Kidney (tissue), 14 donors: ENCODE data around the gene KLF11. TPM values are rescaled to one million over a fixed set of nuclear protein-coding genes. Genes with fewer than 3 reads are reported as not detected.
A peak's percentile ranks its signal among the peaks of the same experiment; 100 is the strongest.

ENCODE experiments used
- DNase-seq, 5 donors: peaks; one replicate each; pipeline ENCODE4 v3.0.0-alpha.2; 2013 to 2020
- FAIRE-seq: peaks from 2 replicates; lab custom pipeline; 2012; peaks lifted over from hg19 to GRCh38; lab: Jason Lieb, UNC
- H3K27ac ChIP-seq, 2 donors: one replicate each; pipeline ENCODE4 v1.7.0; 2013; ENCODE audit warnings: low read depth in 2 of 2, low read length in 2 of 2, inconsistent platforms in 1 of 2
- H3K27me3 ChIP-seq: one replicate; pipeline ENCODE4 v1.7.1; 2013; ENCODE audit warnings: low read length, inconsistent platforms; ENCODE audit not compliant: control insufficient read depth, insufficient read depth
- H3K36me3 ChIP-seq, 3 donors: one replicate each; pipeline versions ENCODE4 v1.7.0 to v1.7.1; 2013; ENCODE audit warnings: low read length in 3 of 3, control low read depth in 1 of 3, inconsistent platforms in 1 of 3; ENCODE audit not compliant: insufficient read depth in 3 of 3, control insufficient read depth in 2 of 3
- H3K4me1 ChIP-seq, 3 donors: one replicate each; pipeline versions ENCODE4 v1.7.0 to v1.7.1; 2013; ENCODE audit warnings: low read length in 3 of 3, inconsistent platforms in 1 of 3, low read depth in 1 of 3; ENCODE audit not compliant: control insufficient read depth in 2 of 3, insufficient read depth in 2 of 3
- H3K4me3 ChIP-seq, 3 donors: one replicate each; pipeline versions ENCODE4 v1.7.0 to v1.8.1; 2013; ENCODE audit warnings: low read length in 3 of 3, control low read depth in 1 of 3, inconsistent platforms in 1 of 3
- H3K9ac ChIP-seq, 3 donors: one replicate each; pipeline versions ENCODE4 v1.7.0 to v1.7.1; 2013; ENCODE audit warnings: low read length in 3 of 3, control low read depth in 1 of 3, inconsistent platforms in 1 of 3
- H3K9me3 ChIP-seq, 3 donors: one replicate each; pipeline versions ENCODE4 v1.7.0 to v1.7.1; 2013; ENCODE audit warnings: low read length in 3 of 3, control low read depth in 1 of 3, inconsistent platforms in 1 of 3; ENCODE audit not compliant: control insufficient read depth in 2 of 3, insufficient read depth in 1 of 3
- intact Hi-C: fragments of 100-400 bp; cut with DNase I; formaldehyde crosslinking; loops from one replicate; pipeline ENCODE4 v1.11.1; 2022
- polyA plus RNA-seq: library from polyadenylated mRNA; stranded (reverse); fragments of 350-450 nt; fragmentation: Illumina TruSeq; extraction: RNeasy Lipid Tissue Mini Kit (QIAGEN cat#74804); gene quantifications from one replicate; pipeline ENCODE4 v1.2.3, GENCODE V29; 2014; ENCODE audit warnings: low read depth, low replicate concordance; ENCODE audit not compliant: insufficient read depth
- total RNA-seq: library from RNA; stranded (reverse); fragmentation: NEBNext Ultra II Directional; extraction: Animal tissue kit (Norgen Biotek cat#: 25700); gene quantifications from one replicate; pipeline ENCODE4 v1.2.1, GENCODE V29; 2021
- TF ChIP-seq, protein P1 (sequence below): IDR thresholded peaks from 3 replicates; pipeline ENCODE4 v1.5.1; 2012; ENCODE audit warnings: mild to moderate bottlenecking, moderate library complexity, borderline replicate concordance; ENCODE audit not compliant: insufficient read depth; ENCODE audit errors: extremely low read depth
- donor health status: control.
- donor health status: control.
- donor health status: control.
- donor health status: control.
- donor health status: control.
- donor health status: DM: yes; HTN: yes; CAD: no.
- donor health status: Normal renal cell carcinoma (clear cell type).

Gene KLF11
- total and polyA plus RNA-seq, 2 donors from 2014 or later: 9.4 to 34.0 TPM

DNA sequence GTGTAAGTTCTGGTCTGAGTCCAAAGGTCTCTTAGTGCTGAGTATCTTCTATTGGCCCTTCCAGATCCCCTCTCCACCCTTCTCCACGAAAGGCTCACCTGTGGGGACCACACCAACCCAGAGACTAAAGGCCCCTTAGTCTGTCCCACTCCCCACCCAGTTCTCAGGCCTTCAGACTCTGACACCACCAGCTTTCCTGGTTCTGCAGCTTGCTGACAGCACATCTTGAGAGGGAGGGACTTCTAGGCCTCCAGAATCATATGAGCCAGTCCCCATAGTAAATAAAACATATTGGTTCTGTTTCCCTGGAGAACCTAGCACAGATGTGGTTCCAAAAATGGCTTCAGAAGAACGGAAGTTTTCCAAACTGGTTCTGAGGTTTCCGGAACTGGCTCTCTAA is 38.5 kb upstream of the KLF11 start:
- H3K4me3 ChIP-seq: no peak overlapping the region
- H3K9me3 ChIP-seq: no peaks in the 10 kb centered on the region
- DNase-seq (peak in 1 of 5 donors; percentile 8), FAIRE-seq (no peak)
- H3K27ac ChIP-seq: no peak overlapping the region
- peaks cover 0 to 5% (median 2%) of the 10 kb centered on the region in 3 donors for H3K36me3 ChIP-seq
- TF ChIP-seq, protein P1, sequence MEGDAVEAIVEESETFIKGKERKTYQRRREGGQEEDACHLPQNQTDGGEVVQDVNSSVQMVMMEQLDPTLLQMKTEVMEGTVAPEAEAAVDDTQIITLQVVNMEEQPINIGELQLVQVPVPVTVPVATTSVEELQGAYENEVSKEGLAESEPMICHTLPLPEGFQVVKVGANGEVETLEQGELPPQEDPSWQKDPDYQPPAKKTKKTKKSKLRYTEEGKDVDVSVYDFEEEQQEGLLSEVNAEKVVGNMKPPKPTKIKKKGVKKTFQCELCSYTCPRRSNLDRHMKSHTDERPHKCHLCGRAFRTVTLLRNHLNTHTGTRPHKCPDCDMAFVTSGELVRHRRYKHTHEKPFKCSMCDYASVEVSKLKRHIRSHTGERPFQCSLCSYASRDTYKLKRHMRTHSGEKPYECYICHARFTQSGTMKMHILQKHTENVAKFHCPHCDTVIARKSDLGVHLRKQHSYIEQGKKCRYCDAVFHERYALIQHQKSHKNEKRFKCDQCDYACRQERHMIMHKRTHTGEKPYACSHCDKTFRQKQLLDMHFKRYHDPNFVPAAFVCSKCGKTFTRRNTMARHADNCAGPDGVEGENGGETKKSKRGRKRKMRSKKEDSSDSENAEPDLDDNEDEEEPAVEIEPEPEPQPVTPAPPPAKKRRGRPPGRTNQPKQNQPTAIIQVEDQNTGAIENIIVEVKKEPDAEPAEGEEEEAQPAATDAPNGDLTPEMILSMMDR: no peak
- no peaks in the 10 kb centered on the region for H3K27me3 ChIP-seq
- H3K4me1 ChIP-seq: peaks cover 0 to 8% (median 7%) of the 10 kb centered on the region in 3 donors
- no peak overlapping the region for H3K9ac ChIP-seq
- intact Hi-C loops: no loop called here

DNA sequence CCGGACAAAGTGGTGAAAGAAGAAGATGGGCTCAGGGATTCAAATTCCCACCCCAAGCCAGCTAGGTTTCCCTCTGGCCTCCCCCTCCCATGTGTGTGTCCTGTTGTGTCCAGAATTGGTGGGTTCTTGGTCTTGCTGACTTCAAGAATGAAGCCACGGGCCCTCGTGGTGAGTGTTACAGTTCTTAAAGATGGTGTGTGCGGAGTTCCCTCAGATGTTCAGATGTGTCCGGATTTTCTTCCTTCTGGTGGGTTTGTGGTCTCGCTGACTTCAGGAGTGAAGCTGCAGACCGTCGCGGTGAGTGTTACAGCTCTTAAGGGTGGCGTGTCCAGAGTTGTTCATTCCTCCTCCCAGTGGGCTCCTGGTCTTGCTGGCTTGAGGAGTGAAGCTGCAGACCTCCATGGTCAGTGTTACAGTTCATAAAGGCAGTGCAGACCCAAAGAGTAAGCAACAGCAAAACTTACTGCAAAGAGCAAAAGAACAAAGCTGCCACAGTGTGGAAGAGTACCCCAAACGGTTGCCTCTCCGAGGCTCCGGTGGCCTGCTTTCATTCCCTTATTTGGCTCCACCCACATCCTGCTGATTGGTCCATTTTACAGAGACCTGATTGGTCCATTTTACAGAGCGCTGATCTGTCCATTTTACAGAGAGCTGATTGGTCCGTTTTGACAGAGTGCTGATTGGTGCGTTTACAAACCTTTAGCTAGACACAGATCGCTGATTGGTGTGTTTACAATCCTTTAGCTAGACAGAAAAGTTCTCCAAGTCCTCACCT is 37.7 kb upstream of the KLF11 start:
- no peak overlapping the region for H3K27ac ChIP-seq
- H3K4me1 ChIP-seq: peaks cover 0 to 12% (median 11%) of the 10 kb centered on the region in 3 donors
- DNase-seq (peak in 1 of 5 donors; percentile 11), FAIRE-seq (no peak)
- H3K4me3 ChIP-seq: no peak overlapping the region
- H3K27me3 ChIP-seq: no peaks in the 10 kb centered on the region
- TF ChIP-seq, protein P1: no peak
- no peak overlapping the region for H3K9ac ChIP-seq
- H3K9me3 ChIP-seq: no peaks in the 10 kb centered on the region
- intact Hi-C loops: no loop called here
- peaks cover 0 to 2% (median 0%) of the 10 kb centered on the region in 3 donors for H3K36me3 ChIP-seq

DNA sequence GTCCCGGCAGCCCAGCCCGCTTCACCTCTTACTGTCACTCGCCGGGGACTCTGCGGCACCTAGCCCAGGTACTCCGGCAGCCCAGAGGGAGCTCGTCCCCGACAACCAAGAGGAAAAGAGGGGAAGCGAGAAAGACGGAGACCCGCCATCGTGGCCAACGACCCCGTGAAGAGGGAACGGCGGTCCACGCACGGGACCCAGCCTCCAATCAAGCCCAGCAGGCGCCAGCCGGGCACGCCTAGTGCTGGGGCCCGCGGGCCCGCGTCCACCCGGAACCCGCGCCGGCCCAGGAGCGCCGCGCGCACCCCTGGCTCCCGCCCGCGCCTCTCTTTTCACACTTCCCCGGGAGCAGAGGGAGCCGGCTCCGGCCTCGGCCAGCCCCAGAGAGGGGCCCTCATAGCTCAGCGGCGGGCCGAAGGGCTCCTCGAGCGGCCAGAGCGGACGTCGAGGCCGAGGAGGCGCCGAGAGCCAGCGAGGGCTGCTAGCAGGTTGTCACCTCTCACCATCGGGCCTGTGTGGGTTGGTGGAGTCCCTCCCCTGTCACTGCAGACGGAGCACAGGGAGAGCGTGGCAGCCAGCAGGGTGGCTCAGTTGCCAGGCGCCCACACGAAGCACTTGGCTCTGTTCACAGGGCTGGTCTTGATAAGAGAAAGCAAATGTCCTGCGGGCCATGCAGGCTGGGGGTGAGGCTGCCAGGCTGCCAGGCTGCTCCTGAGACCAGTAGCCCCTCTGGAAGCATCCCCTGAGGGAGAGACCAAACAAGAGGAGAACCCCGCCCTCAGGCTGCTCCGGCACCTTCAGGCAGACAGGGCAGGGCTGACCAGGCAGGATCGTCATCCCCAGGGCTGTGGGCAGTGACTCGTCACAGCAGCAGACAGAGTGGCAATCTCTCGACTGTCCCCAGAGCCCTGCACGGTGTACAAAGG is 36.9 kb upstream of the KLF11 start:
- Histone ChIP-seq H3K36me3 (no peaks in the 10 kb centered on the region), H3K4me3 (no peak overlapping the region), H3K27me3 (no peaks in the 10 kb centered on the region), H3K4me1 (peaks cover 0 to 12% (median 11%) of the 10 kb centered on the region in 3 donors), H3K9me3 (no peaks in the 10 kb centered on the region), H3K9ac (no peak overlapping the region), H3K27ac (no peak overlapping the region)
- DNase-seq (peak in 4 of 5 donors; percentile 27 to 73 (median 47)), FAIRE-seq (no peak)
- intact Hi-C loops: no loop called here
- TF ChIP-seq, protein P1: no peak
